Erythroblast (primary cell): ENCODE data around the gene IL1R2.
"Not testable (repeated sequence)": the region's sequence is repeated elsewhere in the genome, so short reads cannot be mapped to it uniquely, and the experiment has no call there.

ENCODE experiments used
- DNase-seq, 2 experiments: peaks; one replicate each; lab custom pipeline; 2025; lab: John Stamatoyannopoulos, UW
- GATA1 ChIP-seq: IDR thresholded peaks from 2 replicates; pipeline ENCODE4 v1.6.1; 2011; ENCODE audit warnings: low read depth, mild to moderate bottlenecking, control low read depth, low read length, moderate library complexity
- POLR2A ChIP-seq: IDR thresholded peaks from 2 replicates; pipeline ENCODE4 v1.6.1; 2011; ENCODE audit warnings: mild to moderate bottlenecking, low read length

Gene IL1R2

GRCh38 chr2:102064679-102065674 lies 73.2 kb downstream of the IL1R2 start:
- TF ChIP-seq GATA1 = no peak
- no peak for TF ChIP-seq POLR2A

GRCh38 chr2:102065675-102066252 lies 74.0 kb downstream of the IL1R2 start:
- peak; percentile 42 to 61 for DNase-seq
- TF ChIP-seq GATA1 (no peak), POLR2A (no peak)

More at GRCh38 chr2:102064679-102065674, 73.2 kb downstream of the IL1R2 start:
- DNase-seq = peak; percentile 30 to 48

- DNase-seq = no peak
- TF ChIP-seq GATA1 (no peak), POLR2A (no peak)
These were observed 74.8 kb downstream of the IL1R2 start for GRCh38 chr2:102066554-102066953.

- DNase-seq = not testable (repeated sequence)
These were observed 76.4 kb downstream of the IL1R2 start for GRCh38 chr2:102068126-102068525.

- TF ChIP-seq GATA1 = peak; percentile 79
- no peak for TF ChIP-seq POLR2A
- DNase-seq = peak; percentile 87 to 92
These were observed 77.7 kb downstream of the IL1R2 start for GRCh38 chr2:102069311-102069974.

- TF ChIP-seq GATA1 = no peak
- no peak for TF ChIP-seq POLR2A
- peak; percentile 52 to 61 for DNase-seq
These were observed 78.4 kb downstream of the IL1R2 start for GRCh38 chr2:102070058-102070642.

- no peak for DNase-seq
- TF ChIP-seq POLR2A = no peak
- no peak for TF ChIP-seq GATA1
These were observed 81.0 kb downstream of the IL1R2 start for GRCh38 chr2:102072741-102073140.

GRCh38 chr2:102073168-102073724 lies 81.5 kb downstream of the IL1R2 start:
- TF ChIP-seq POLR2A (no peak), GATA1 (no peak)
- peak in 1 of 2 experiments; percentile 6 for DNase-seq

GRCh38 chr2:102074152-102074783 lies 82.5 kb downstream of the IL1R2 start:
- peak; percentile 44 to 70 for DNase-seq
- no peak for TF ChIP-seq GATA1
- no peak for TF ChIP-seq POLR2A

GRCh38 chr2:102075479-102075878 lies 83.7 kb downstream of the IL1R2 start:
- no peak for TF ChIP-seq GATA1
- TF ChIP-seq POLR2A = no peak

GRCh38 chr2:102076512-102076911 lies 84.8 kb downstream of the IL1R2 start:
- TF ChIP-seq GATA1 (no peak), POLR2A (no peak)
- DNase-seq = no peak

More at GRCh38 chr2:102075479-102075878, 83.7 kb downstream of the IL1R2 start:
- no peak for DNase-seq
